ENCODE results near the gene FIZ1.
"Not testable (repeated sequence)": the region's sequence is repeated elsewhere in the genome, so short reads cannot be mapped to it uniquely, and the experiment has no call there.

Gene FIZ1

DNA sequence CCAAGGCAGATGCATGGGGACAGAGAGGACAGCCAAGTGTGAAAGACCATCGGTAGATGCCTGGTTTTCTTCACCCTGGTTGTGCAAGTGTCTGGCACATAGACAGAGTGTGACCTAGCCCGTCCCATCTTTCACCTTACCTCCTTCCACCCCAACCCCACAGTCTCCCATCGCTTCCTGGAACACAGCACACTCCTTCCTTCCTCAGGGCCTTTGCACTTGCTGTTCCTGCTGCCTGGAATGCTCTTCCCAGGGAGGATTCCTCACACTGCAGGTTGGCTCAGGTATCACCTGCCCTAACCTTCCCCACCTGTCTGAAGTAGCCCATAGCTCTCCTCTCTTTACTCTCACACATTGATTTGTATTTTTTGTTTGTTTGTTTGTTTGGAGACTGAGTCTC is 3.0 kb downstream of the FIZ1 start:
- DNase-seq (ENCODE audit: low read depth in 1 of 2, low spot score in 1 of 2), result no peak

DNA sequence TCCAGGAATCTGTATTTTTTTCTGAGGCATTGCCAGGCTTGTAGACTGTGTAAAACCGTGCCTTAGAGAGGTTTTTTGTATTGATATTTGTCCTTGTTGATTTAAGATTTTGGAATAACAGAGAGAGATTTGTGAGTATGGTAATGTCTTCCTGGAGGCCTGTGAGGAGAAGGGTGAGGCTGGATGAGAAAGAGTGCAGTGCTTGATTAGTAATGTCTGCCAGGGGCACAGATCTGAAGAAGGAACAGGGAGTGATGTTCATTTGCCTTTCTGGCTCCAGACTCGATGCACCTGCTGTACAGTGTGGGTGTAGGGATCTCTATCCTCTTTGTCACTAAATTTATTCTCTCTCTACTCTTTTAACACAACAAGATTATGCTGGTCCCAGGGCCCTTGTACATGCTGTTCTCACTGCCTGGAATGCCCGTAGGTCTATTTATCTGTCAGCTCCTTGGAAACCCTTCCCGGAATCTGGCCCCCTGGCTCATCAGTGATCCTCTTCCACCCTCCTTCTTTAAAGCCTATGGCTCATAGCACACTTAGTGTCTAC is 4.2 kb downstream of the FIZ1 start:
- no peak for DNase-seq (ENCODE audit: low read depth in 1 of 2, low spot score in 1 of 2)

- no peak for DNase-seq (ENCODE audit: low read depth in 1 of 2, low spot score in 1 of 2)
Observed at GRCh38 chr19:55593096-55593772, 6.1 kb downstream of the FIZ1 start.

- DNase-seq (ENCODE audit: low read depth in 1 of 2, low spot score in 1 of 2), result no peak
Observed at GRCh38 chr19:55592391-55593090, 6.8 kb downstream of the FIZ1 start.

DNA sequence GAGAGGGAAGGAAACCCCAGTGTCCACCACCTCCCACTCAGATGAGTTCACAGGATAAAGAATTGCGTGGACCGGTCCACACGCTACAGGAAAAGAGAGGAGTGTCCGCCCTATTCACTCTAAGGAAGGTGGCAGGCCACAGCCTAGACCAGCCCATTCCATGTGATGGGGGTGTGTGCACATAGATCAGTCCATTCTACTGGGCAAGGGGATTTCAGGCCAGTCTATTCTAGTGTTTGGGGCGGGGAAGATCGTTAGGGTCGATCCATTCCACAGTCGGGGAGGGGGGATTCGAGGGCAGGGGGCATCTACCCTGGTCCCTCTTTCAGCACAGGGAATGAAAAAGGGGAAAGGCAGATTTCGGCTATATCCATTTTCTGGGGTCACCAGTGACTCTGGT is 7.8 kb downstream of the FIZ1 start:
- DNase-seq (ENCODE audit: low read depth in 1 of 2, low spot score in 1 of 2), result no peak

DNA sequence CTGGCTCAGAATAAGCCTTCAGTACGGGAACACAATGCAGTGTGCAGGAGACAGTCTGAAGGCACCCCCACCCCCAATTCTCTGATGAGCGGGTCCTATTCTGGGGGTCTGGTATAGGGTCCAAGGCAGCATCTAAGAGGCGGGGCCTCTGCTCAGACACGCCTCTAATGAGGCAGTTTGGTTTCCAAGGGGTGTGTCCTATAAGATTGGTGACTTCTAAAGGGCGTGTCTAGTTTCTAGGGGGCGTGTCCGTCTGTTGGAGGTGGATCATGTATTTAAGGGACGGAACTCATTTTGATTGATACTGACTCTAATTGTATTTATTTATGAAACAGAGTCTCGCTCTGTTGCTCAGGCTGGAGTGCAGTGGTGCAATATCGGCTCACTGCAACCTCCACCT is 8.7 kb downstream of the FIZ1 start:
- no peak for DNase-seq (ENCODE audit: low read depth in 1 of 2, low spot score in 1 of 2)

- no peak for DNase-seq (ENCODE audit: low read depth in 1 of 2, low spot score in 1 of 2)
Observed at GRCh38 chr19:55590109-55590508, 9.2 kb downstream of the FIZ1 start.

DNA sequence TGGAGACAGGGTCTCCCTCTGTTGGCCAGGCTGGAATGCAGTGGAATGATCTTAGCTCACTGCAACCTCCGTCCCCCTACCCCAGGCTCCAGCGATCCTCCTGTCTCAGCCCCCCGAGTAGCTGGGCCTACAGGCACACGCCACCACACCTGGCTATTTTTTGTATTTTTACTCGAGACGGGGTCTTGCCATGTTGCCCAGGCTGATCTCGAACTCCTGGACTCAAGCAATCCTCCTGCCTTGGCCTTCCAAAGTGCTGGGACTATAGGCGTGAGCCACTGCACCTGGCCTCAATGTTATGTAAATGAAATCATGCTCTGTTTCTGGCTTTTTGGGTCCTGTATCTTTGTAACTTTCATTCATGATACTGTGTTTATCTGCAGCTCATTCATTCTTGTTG is 10.6 kb downstream of the FIZ1 start:
- no peak for DNase-seq (ENCODE audit: low read depth in 1 of 2, low spot score in 1 of 2)

GRCh38 chr19:55586976-55587668 is 12.2 kb downstream of the FIZ1 start:
- DNase-seq (ENCODE audit: low read depth in 1 of 2, low spot score in 1 of 2), result peak; percentile 79 to 83

DNA sequence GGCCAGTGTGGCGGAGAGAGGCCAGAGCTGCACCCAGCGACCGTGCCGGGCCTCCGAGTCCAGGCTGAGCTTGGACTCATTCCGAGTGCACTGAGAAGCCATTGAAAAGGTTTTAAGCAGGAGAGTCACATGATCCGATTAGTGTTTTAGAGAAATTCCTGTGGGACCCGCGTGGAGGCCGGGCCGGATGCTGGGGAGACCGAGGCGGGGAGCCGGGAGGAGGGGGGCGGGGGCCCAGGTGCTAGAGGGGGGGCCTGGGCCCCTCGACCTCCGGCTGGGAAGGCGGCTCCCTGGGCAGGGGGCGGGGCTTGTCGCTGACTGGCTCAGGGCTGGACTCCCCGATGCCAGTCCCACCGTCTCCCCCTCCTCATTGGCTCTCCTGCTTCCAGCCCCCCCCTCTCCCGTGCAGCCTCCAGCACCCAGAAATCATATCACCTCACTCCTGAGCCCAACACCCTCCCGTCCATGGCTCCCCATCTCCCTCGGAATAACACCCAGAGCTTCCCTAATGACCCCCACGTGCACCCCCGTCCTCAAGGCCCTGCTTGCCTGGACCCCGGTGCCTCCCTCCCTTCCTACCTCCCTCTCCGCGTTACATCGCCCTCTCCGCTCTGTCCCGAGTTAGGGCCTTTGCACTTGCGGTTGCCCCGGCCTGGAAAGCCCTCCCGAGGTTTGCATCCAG is 13.5 kb downstream of the FIZ1 start:
- DNase-seq (ENCODE audit: low read depth in 1 of 2, low spot score in 1 of 2), result peak in 1 of 2 donors; percentile 31

GRCh38 chr19:55584871-55585270 is 14.4 kb downstream of the FIZ1 start:
- no peak for DNase-seq (ENCODE audit: low read depth in 1 of 2, low spot score in 1 of 2)

GRCh38 chr19:55583897-55584296 is 15.4 kb downstream of the FIZ1 start:
- DNase-seq (ENCODE audit: low read depth in 1 of 2, low spot score in 1 of 2), result not testable (repeated sequence)

- DNase-seq (ENCODE audit: low read depth in 1 of 2, low spot score in 1 of 2), result not testable (repeated sequence)
Observed at GRCh38 chr19:55582284-55582683, 17.0 kb downstream of the FIZ1 start.

DNA sequence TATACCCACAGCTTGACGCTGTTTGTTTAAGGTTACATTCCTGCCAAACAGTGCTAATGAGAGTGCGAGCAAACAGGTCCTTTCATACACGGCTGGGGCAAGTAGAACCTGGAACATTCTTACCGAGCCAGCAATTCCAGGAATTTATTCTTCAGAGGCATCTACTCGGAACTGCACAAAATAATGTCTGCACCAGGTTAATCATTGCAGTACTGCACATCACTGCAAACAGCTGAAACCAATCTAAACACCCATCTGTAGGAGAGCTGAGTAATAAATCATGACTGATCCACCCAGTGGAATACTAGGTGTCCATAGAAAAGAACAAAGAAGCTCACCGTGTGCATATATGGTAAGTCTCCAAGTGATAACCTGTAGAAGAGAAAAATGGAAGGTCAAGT is 17.5 kb downstream of the FIZ1 start:
- DNase-seq (ENCODE audit: low read depth in 1 of 2, low spot score in 1 of 2), result no peak

DNA sequence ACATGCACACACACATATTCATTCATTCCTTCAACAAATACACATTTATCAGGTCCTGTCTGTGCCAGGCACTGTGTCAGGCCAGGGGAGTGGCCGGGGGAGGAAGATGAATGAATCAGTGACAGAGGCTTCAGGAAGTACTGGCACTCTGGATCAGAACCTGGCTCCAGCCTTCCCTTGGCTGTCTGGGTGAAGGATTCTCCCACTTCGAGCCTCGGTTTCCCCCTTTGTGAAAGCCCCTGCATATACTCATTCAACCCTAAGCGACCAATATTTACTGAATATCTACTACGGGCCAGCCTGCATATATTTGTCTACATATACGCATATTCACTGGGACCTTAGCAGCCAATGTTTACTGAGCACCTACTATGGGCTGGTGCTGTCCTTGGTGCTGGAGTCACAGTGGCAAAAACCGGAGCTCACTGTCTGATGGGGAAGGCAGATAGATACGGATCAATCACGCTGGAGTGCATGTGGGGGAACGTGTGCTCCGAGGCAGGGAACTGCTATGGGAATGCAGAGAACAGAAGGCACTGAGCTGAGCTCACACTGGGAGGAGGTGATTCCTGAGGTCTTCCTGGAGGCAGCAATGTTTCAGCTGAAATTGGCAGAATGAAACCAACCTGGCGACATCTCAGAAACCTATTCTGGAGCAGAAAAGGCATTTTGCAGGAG is 18.0 kb downstream of the FIZ1 start:
- no peak for DNase-seq (ENCODE audit: low read depth in 1 of 2, low spot score in 1 of 2)

DNA sequence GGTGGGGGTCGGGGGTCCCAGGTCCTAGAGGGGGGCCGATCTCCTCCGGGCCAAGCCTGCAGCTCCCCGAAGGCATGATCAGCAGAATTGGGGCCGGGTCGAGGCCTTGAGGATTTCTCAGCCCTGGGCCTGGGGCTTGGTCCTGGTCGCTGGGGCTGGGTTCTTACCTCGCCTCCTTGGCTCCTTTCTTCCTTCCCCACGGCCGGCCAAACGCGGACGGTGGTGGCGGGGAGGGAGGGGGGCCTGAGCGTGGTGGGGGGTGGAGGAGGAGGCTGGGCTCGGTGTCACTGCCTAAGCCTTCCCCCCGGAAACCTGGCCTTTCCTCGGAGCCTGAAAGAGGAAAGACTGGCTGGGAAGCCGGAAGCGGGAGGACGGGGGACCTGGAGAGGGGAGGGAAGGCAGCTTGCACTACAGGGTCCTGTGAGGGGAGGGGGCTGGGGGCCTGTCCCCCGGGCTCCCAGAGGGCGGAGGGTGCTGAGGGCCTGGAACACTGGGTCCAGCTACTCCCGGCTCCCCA is 18.6 kb downstream of the FIZ1 start, which contains the start of gene ZNF579:
Gene ZNF579, minus strand, starts transcription at position 221 of the 517 bp plus-strand sequence. CDS start 1,209 bp downstream, outside the sequence.
- DNase-seq (ENCODE audit: low read depth in 1 of 2, low spot score in 1 of 2), result peak; percentile 42 to 62

- no peak for DNase-seq (ENCODE audit: low read depth in 1 of 2, low spot score in 1 of 2)
Observed at GRCh38 chr19:55579766-55580621, 19.3 kb downstream of the FIZ1 start.

DNA sequence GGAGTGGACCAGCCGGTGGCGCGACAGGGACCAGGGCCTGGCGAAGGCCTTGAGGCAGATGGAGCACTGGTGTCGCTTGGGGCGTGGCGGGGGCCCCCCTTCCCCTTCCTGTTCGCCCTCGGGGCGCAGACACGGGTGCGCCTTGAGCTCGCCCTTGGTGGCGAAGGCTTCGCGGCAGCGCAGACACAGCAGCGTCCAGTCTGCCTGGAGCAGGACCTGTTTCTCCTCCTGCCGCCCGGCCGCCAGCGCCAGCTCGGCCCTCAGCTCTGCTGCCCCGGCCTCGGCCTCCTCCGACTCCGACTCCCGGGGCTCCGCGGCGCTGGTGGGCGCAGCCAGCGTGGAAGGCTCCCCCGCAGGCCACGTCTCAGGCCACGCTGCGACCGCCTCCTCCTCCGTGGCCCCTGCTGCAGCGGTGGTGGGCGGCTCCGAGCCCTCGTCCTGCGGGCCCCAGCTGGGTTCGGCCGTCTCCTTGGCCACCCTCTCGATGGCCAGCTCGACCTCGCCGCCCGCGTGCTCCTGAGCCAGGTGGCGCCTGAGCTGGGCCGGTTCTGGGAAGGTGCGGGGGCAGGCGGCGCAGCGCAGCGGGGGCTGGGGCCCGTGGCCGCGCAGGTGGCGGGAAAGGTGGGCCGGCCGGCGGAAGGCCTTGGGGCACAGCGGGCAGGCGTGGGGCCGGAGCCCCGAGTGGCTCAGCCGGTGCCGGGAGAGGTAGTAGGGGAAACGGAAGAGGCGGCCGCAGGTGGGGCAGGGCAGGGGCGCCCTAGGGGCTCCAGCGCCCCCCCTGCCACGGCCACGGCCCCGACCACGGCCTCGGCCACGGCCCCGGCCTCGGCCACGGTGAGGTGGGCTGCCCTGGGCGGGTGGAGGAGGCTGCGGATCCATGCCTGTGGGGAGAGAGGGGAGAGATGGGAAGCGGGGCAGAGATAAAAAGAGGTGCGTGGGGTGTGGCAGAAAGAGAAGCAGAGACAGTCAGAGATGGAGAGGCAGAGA is 20.3 kb downstream of the FIZ1 start:
- no peak for DNase-seq (ENCODE audit: low read depth in 1 of 2, low spot score in 1 of 2)

All from activated T-helper 1 cell treated with anti-CD3 and anti-CD28 coated beads, Interleukin-2, amount 50 U/mL, for 16 hours (primary cell).